GM10266 (cell line): ENCODE measurements around the gene ROR1.

Experiments used
- DNase-seq: peaks from one replicate; pipeline ENCODE4 v3.0.0; 2012; ENCODE audit errors: extremely low spot score
- TF ChIP-seq, protein P1 (sequence below): IDR thresholded peaks from 2 replicates; pipeline ENCODE4 v1.5.1; 2012; ENCODE audit warnings: mild to moderate bottlenecking, low read depth; ENCODE audit not compliant: control insufficient read depth, insufficient read depth; ENCODE audit errors: missing control alignments

Gene ROR1

DNA sequence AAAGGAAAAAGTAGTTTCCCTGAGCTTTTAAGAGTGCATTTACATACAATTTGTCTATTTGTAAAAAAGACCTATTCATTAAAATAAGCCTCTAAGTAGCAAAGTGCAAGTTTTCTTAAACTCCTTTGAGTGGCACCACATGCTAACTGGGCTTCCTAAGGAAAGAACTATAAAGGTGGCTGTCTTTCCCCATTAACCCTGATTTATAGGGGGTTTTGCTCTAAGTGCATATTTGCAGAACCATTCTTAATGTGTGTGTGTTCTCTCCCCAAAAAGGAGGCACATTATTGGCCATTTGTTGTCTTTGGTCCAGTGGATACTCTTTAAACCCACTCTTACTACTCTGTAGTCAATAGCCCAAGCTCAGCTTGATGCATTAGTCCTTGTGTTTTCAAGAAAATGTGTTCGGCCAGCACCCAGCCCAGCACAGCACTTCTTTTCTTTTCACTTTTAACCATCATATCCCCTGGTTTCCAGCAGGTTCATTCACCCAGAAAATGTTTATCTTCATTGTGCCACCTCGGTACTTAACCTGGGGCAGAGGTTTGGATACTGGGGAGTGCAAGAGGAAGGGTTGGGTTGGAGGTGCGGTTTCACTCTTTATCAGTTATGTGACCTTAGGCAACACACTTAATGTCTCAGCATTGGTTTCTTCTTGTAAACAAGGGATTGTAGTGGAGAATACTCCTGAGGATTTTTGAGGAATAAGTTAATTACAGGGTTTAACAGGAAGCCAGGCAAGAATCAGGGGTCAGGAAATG, 267.7 kb downstream of the ROR1 start:
- TF ChIP-seq, protein P1, sequence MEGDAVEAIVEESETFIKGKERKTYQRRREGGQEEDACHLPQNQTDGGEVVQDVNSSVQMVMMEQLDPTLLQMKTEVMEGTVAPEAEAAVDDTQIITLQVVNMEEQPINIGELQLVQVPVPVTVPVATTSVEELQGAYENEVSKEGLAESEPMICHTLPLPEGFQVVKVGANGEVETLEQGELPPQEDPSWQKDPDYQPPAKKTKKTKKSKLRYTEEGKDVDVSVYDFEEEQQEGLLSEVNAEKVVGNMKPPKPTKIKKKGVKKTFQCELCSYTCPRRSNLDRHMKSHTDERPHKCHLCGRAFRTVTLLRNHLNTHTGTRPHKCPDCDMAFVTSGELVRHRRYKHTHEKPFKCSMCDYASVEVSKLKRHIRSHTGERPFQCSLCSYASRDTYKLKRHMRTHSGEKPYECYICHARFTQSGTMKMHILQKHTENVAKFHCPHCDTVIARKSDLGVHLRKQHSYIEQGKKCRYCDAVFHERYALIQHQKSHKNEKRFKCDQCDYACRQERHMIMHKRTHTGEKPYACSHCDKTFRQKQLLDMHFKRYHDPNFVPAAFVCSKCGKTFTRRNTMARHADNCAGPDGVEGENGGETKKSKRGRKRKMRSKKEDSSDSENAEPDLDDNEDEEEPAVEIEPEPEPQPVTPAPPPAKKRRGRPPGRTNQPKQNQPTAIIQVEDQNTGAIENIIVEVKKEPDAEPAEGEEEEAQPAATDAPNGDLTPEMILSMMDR: no peak
- no peak for DNase-seq

DNA sequence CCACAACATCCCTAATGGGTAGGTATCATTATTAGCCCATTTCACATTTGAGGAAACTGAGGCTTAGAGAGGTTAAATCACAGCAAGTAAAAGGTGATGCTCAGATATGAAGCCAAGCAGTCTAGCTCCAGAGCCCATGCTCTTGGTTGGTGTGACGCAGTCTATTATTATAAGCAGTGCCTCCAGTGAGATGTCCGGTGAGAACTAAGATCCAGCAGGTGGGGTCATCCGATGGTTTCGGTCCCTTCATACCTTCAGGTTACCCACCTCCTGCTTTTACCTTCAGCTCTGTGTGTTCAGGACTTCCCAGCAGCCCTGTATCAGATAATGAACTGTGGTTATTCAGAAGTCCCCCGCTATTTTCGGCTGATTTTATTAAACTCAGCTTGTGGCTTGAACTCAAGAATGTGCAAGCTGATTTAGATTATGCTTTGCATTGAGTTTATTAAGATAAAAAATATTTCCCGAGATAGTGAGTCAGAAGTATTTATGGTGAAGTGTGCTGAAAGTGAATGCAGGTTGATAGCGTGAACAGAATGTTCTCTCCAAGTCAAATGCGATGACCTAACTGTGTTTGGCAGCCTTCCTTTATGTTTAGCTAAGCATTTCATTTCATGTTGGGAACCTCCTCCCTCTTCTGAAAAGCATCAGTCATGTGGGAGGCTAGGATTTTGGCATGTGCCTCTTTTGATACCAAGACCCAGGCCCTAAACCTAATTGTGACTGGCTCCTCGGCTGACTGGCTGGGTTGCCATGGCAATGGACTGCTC, 268.7 kb downstream of the ROR1 start:
- TF ChIP-seq, protein P1: no peak
- no peak for DNase-seq

DNA sequence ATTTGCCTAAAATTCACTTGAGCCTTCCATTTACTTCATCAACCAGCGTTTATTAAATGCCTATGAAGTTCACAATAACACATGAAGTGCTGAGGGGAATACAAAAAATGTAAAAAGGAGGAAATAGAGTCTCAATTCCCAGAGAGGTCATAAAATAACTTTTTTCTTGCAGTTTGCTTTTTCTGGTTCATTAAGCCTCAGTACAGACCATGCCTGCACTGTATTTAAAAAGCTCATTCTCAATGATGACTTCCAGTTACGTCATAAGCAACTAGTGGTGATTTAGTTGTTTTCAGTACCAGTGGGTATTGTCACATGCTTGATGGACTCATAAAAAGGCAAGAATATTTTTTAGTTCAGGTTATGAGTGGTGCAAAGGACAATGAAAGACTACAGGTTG, 269.5 kb downstream of the ROR1 start:
- no peak for DNase-seq
- TF ChIP-seq, protein P1: no peak

DNA sequence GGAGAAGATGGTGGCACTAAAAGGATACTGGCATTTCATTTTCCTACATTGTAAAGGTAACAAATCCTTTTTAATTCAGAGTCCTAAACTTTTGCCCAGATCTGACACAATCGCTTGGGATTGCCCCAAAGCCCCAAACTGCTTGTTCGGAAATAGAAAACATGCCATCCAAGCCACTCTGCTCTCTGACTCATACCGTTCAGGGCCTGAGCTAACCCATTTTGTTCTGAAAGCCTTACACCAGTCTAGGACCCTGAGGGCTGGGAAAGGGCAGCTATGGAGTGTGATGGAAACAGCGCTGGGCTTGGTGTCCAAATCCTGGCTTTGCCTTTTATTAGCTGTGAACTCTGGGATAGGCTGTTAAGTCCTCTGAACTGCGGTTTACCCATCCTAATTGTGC, 270.2 kb downstream of the ROR1 start:
- TF ChIP-seq, protein P1: no peak
- no peak for DNase-seq

DNA sequence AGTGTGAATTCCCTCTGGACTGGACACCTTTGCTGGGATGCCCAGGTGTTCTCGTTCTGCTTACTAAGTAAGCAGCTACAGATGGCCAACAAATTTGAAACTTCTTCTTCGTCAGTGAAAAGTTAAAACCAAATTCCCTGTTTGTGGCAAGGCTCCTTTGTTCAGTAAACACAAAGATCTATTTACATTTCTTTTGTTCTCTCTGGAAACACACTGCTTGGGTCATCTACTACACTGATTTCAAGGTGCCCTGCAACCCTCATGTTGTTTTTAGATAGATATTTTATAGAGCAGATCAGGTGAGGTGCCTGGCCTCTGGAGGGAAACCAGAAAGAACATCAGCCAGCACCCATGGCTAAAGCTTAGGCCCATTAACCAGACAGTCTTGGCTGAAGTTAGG, 272.4 kb downstream of the ROR1 start:
- DNase-seq: no peak
- TF ChIP-seq, protein P1: no peak

DNA sequence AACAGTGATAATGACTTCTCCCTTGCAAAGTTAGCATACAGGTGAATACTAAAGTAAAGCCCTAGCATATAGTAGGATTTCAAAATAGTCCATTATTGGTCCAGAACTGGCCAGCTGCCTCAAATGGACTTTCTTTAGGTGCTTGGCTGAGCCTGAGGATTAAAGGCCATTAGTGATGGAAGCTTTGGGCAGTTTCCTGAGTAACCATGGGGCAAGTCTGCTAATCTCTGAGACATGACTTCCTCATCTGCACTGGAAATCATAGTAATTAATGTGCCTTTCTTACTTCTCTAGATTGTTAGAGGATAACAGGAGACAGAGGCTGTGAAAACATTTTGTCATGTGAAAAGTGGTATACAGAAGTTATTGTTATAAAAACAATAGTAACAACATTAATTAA, 273.1 kb downstream of the ROR1 start:
- no peak for DNase-seq
- TF ChIP-seq, protein P1: no peak

DNA sequence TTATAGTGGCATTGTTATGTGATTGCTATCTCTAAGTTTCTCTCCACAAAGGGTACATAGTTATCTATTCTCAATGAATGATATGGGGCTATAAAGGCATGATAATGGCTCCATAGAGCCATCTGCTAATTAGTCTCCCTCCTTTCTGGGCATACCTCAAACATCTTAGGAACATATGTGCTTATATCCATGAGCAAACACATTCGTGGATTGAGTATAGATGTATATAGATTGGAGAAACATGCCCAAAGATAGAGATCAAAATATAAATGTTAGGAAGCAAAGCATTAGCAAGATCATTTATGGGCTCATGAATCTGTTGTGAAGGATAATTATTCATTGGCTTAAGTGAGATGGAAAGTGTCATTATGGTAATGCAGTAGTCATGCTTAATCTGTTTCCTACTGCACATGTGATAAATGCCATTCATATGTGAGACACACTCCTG, 273.8 kb downstream of the ROR1 start:
- TF ChIP-seq, protein P1: no peak

More for the DNA sequence above, 273.8 kb downstream of the ROR1 start:
- DNase-seq: no peak
